ENCODE results near the gene POLR2C.

The POLR2C gene

GRCh38 chr16:57423152-57423551, 39.3 kb upstream of the POLR2C start:
- Histone ChIP-seq H3K9me2 (replicated peaks; ENCODE audit: low read depth, low read length) (no peaks in the 10 kb centered on the region), H3K9ac (ENCODE audit: low read depth, low read length, poor library complexity, severe bottlenecking) (no peak overlapping the region), H2AFZ (ENCODE audit: low read length) (no peak overlapping the region), H3K4me2 (ENCODE audit: low read depth, low read length, poor library complexity, severe bottlenecking) (no peak overlapping the region), H4K20me1 (ENCODE audit: insufficient read depth, low read length, poor library complexity, severe bottlenecking) (no peaks in the 10 kb centered on the region), H3K4me1 (ENCODE audit: insufficient read depth, low read length, poor library complexity, severe bottlenecking) (peaks cover 8% of the 10 kb centered on the region), H3K27me3 (ENCODE audit: insufficient read depth, low read length, poor library complexity, severe bottlenecking) (no peaks in the 10 kb centered on the region), H3K4me3 (ENCODE audit: low read length, poor library complexity, severe bottlenecking) (no peak overlapping the region), H3K79me2 (ENCODE audit: insufficient read depth, low read length) (no peaks in the 10 kb centered on the region), H3F3A (ENCODE audit: low read depth) (no peaks in the 10 kb centered on the region), H3K36me3 (ENCODE audit: insufficient read depth, low read length) (peaks cover 7% of the 10 kb centered on the region; the same call in 1 of the 2 replicates), H3K9me3 (ENCODE audit: insufficient read depth, low read depth, low read length) (no peaks in the 10 kb centered on the region)
- TF ChIP-seq EZH2phosphoT487 (IDR thresholded peaks at IDR 0.05; ENCODE audit: borderline replicate concordance) (no peak), CTCF (conservative IDR thresholded peaks at IDR 0.05; ENCODE audit: low read length) (no peak)

- H2AFZ ChIP-seq (ENCODE audit: low read length): no peak overlapping the region
- no peak overlapping the region for H3K9ac ChIP-seq (ENCODE audit: low read depth, low read length, poor library complexity, severe bottlenecking)
- no peaks in the 10 kb centered on the region for H3K79me2 ChIP-seq (ENCODE audit: insufficient read depth, low read length)
- no peaks in the 10 kb centered on the region for H3K9me3 ChIP-seq (ENCODE audit: insufficient read depth, low read depth, low read length)
- H3K4me1 ChIP-seq (ENCODE audit: insufficient read depth, low read length, poor library complexity, severe bottlenecking): no peaks in the 10 kb centered on the region
- no peaks in the 10 kb centered on the region for H4K20me1 ChIP-seq (ENCODE audit: insufficient read depth, low read length, poor library complexity, severe bottlenecking)
- no peaks in the 10 kb centered on the region for H3F3A ChIP-seq (ENCODE audit: low read depth)
- peaks cover 19% of the 10 kb centered on the region; the same call in 1 of the 2 replicates for H3K36me3 ChIP-seq (ENCODE audit: insufficient read depth, low read length)
- no peak overlapping the region for H3K4me2 ChIP-seq (ENCODE audit: low read depth, low read length, poor library complexity, severe bottlenecking)
- no peak overlapping the region for H3K4me3 ChIP-seq (ENCODE audit: low read length, poor library complexity, severe bottlenecking)
- H3K9me2 ChIP-seq (replicated peaks; ENCODE audit: low read depth, low read length): no peaks in the 10 kb centered on the region
- no peaks in the 10 kb centered on the region for H3K27me3 ChIP-seq (ENCODE audit: insufficient read depth, low read length, poor library complexity, severe bottlenecking)
- TF ChIP-seq EZH2phosphoT487 (IDR thresholded peaks at IDR 0.05; ENCODE audit: borderline replicate concordance) (no peak), CTCF (conservative IDR thresholded peaks at IDR 0.05; ENCODE audit: low read length) (no peak)
Measured at GRCh38 chr16:57424583-57424982, 37.9 kb upstream of the POLR2C start.

GRCh38 chr16:57426356-57426755, 36.1 kb upstream of the POLR2C start:
- Histone ChIP-seq H3K4me1 (ENCODE audit: insufficient read depth, low read length, poor library complexity, severe bottlenecking) (no peaks in the 10 kb centered on the region), H3K4me2 (ENCODE audit: low read depth, low read length, poor library complexity, severe bottlenecking) (no peak overlapping the region), H4K20me1 (ENCODE audit: insufficient read depth, low read length, poor library complexity, severe bottlenecking) (no peaks in the 10 kb centered on the region), H3K4me3 (ENCODE audit: low read length, poor library complexity, severe bottlenecking) (no peak overlapping the region), H3K27me3 (ENCODE audit: insufficient read depth, low read length, poor library complexity, severe bottlenecking) (no peaks in the 10 kb centered on the region), H3K9me2 (replicated peaks; ENCODE audit: low read depth, low read length) (no peaks in the 10 kb centered on the region), H3K36me3 (ENCODE audit: insufficient read depth, low read length) (peaks cover 35% of the 10 kb centered on the region; the same call in 1 of the 2 replicates), H3K9me3 (ENCODE audit: insufficient read depth, low read depth, low read length) (no peaks in the 10 kb centered on the region), H3F3A (ENCODE audit: low read depth) (no peaks in the 10 kb centered on the region), H2AFZ (ENCODE audit: low read length) (no peak overlapping the region), H3K9ac (ENCODE audit: low read depth, low read length, poor library complexity, severe bottlenecking) (no peak overlapping the region), H3K79me2 (ENCODE audit: insufficient read depth, low read length) (no peaks in the 10 kb centered on the region)
- TF ChIP-seq CTCF (conservative IDR thresholded peaks at IDR 0.05; ENCODE audit: low read length): no peak
- TF ChIP-seq EZH2phosphoT487 (IDR thresholded peaks at IDR 0.05; ENCODE audit: borderline replicate concordance): no peak

All from Loucy (cell line).